ENCODE measurements around the gene RAMP1. TPM values are rescaled to one million over a fixed set of nuclear protein-coding genes. Genes with fewer than 3 reads are reported as not detected.
A peak's percentile ranks its signal among the peaks of the same experiment; 100 is the strongest.

Gene RAMP1
- total and polyA plus RNA-seq, 4 donors: 3.1 to 129 (median 23.5) TPM

DNA sequence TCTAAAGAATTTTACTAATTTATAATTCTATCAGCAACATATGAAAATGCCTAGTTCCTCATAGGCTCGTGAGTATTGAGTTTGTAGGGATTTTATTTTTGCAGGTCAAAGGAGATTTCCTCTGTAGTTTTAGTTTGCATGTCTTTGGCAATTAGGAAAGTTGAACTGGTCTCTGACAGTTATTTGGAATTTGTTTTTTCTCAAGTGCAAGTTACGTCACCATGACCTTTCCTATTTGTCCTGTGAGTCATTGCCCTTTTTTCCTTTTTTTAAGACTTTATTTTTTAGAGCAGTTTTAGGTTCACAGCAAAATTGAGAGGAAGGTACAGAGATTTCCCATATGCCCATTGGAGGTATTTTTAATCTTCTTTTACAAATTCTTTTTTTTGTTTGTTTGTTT, 29.0 kb downstream of the RAMP1 start:
- peak overlapping the region; percentile 69 to 70 for H3K27ac ChIP-seq (ENCODE audit: low read depth in 1 of 2, low read length in 2 of 2)
- no peaks in the 10 kb centered on the region for H3K9me3 ChIP-seq (ENCODE audit: control insufficient read depth in 4 of 4, low read length in 3 of 4)
- H3K4me1 ChIP-seq (ENCODE audit: control insufficient read depth in 4 of 4, insufficient read depth in 4 of 4, low read length in 3 of 4): peaks cover 0 to 11% (median 7%) of the 10 kb centered on the region in 4 donors
- H3K27me3 ChIP-seq (ENCODE audit: control insufficient read depth in 4 of 4, insufficient read depth in 4 of 4, low read length in 3 of 4): no peaks in the 10 kb centered on the region
- no peak overlapping the region for H3K4me3 ChIP-seq (ENCODE audit: low read depth in 1 of 3, low read length in 3 of 3)
- no peak for DNase-seq (ENCODE audit: low spot score)
- TF ChIP-seq, protein P1, sequence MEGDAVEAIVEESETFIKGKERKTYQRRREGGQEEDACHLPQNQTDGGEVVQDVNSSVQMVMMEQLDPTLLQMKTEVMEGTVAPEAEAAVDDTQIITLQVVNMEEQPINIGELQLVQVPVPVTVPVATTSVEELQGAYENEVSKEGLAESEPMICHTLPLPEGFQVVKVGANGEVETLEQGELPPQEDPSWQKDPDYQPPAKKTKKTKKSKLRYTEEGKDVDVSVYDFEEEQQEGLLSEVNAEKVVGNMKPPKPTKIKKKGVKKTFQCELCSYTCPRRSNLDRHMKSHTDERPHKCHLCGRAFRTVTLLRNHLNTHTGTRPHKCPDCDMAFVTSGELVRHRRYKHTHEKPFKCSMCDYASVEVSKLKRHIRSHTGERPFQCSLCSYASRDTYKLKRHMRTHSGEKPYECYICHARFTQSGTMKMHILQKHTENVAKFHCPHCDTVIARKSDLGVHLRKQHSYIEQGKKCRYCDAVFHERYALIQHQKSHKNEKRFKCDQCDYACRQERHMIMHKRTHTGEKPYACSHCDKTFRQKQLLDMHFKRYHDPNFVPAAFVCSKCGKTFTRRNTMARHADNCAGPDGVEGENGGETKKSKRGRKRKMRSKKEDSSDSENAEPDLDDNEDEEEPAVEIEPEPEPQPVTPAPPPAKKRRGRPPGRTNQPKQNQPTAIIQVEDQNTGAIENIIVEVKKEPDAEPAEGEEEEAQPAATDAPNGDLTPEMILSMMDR (IDR thresholded peaks at IDR 0.05; ENCODE audit: low read depth, low read length, missing input control): no peak
- TF ChIP-seq NR2F2 (IDR thresholded peaks at IDR 0.05) (peak; percentile 61), TAF1 (conservative IDR thresholded peaks at IDR 0.05) (no peak), SP1 (IDR thresholded peaks at IDR 0.05) (peak; percentile 65), HNF4G (IDR thresholded peaks at IDR 0.05) (peak; percentile 7), RAD21 (IDR thresholded peaks at IDR 0.05) (peak; percentile 35 to 49), JUND (IDR thresholded peaks at IDR 0.05) (peak; percentile 96 to 97), HNF4A (conservative IDR thresholded peaks at IDR 0.05) (peak; percentile 72 to 79), RXRA (IDR thresholded peaks at IDR 0.05) (peak; percentile 99), ATF3 (IDR thresholded peaks at IDR 0.05) (peak; percentile 84), YY1 (IDR thresholded peaks at IDR 0.05) (peak; percentile 32)
- TF ChIP-seq, protein P2, sequence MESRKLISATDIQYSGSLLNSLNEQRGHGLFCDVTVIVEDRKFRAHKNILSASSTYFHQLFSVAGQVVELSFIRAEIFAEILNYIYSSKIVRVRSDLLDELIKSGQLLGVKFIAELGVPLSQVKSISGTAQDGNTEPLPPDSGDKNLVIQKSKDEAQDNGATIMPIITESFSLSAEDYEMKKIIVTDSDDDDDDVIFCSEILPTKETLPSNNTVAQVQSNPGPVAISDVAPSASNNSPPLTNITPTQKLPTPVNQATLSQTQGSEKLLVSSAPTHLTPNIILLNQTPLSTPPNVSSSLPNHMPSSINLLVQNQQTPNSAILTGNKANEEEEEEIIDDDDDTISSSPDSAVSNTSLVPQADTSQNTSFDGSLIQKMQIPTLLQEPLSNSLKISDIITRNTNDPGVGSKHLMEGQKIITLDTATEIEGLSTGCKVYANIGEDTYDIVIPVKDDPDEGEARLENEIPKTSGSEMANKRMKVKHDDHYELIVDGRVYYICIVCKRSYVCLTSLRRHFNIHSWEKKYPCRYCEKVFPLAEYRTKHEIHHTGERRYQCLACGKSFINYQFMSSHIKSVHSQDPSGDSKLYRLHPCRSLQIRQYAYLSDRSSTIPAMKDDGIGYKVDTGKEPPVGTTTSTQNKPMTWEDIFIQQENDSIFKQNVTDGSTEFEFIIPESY (IDR thresholded peaks at IDR 0.05): no peak
- H3K36me3 ChIP-seq (ENCODE audit: control insufficient read depth in 4 of 4, insufficient read depth in 3 of 4, low read depth in 1 of 4, low read length in 3 of 4): no peaks in the 10 kb centered on the region
- peak overlapping the region in 1 of 2 donors; percentile 7 for H3K9ac ChIP-seq (ENCODE audit: low read depth in 1 of 2, low read length in 2 of 2)
- 11% methylated on average over 2 of the region's 2 CpGs for WGBS

- Histone ChIP-seq H3K27me3 (ENCODE audit: control insufficient read depth in 4 of 4, insufficient read depth in 4 of 4, low read length in 3 of 4) (no peaks in the 10 kb centered on the region), H3K4me3 (ENCODE audit: low read depth in 1 of 3, low read length in 3 of 3) (no peak overlapping the region), H3K27ac (ENCODE audit: low read depth in 1 of 2, low read length in 2 of 2) (peak overlapping the region in 1 of 2 donors; percentile 70), H3K36me3 (ENCODE audit: control insufficient read depth in 4 of 4, insufficient read depth in 3 of 4, low read depth in 1 of 4, low read length in 3 of 4) (no peaks in the 10 kb centered on the region), H3K9ac (ENCODE audit: low read depth in 1 of 2, low read length in 2 of 2) (no peak overlapping the region), H3K4me1 (ENCODE audit: control insufficient read depth in 4 of 4, insufficient read depth in 4 of 4, low read length in 3 of 4) (peaks cover 0 to 11% (median 7%) of the 10 kb centered on the region in 4 donors), H3K9me3 (ENCODE audit: control insufficient read depth in 4 of 4, low read length in 3 of 4) (no peaks in the 10 kb centered on the region)
- no peak for DNase-seq (ENCODE audit: low spot score)
- 88% methylated on average over 8 of the region's 8 CpGs for WGBS
- TF ChIP-seq, protein P1 (IDR thresholded peaks at IDR 0.05; ENCODE audit: low read depth, low read length, missing input control): no peak
- TF ChIP-seq JUND (IDR thresholded peaks at IDR 0.05) (no peak), HNF4A (conservative IDR thresholded peaks at IDR 0.05) (no peak), HNF4G (IDR thresholded peaks at IDR 0.05) (no peak), FOXA1 (IDR thresholded peaks at IDR 0.05) (no peak), FOXA2 (IDR thresholded peaks at IDR 0.05) (no peak), NR2F2 (IDR thresholded peaks at IDR 0.05) (no peak), SP1 (IDR thresholded peaks at IDR 0.05) (no peak), ATF3 (IDR thresholded peaks at IDR 0.05) (no peak), EGR1 (IDR thresholded peaks at IDR 0.05; ENCODE audit: low read depth in 2 of 2) (no peak), GABPA (IDR thresholded peaks at IDR 0.05 in 1 of 2, conservative IDR thresholded peaks at IDR 0.05 in 1 of 2) (no peak), RXRA (IDR thresholded peaks at IDR 0.05) (no peak), YY1 (IDR thresholded peaks at IDR 0.05) (no peak), RAD21 (IDR thresholded peaks at IDR 0.05) (no peak), TAF1 (conservative IDR thresholded peaks at IDR 0.05) (no peak)
- TF ChIP-seq, protein P3, sequence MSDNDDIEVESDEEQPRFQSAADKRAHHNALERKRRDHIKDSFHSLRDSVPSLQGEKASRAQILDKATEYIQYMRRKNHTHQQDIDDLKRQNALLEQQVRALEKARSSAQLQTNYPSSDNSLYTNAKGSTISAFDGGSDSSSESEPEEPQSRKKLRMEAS (IDR thresholded peaks at IDR 0.05): no peak
- TF ChIP-seq, protein P2 (IDR thresholded peaks at IDR 0.05): no peak
- TF ChIP-seq, protein P4, sequence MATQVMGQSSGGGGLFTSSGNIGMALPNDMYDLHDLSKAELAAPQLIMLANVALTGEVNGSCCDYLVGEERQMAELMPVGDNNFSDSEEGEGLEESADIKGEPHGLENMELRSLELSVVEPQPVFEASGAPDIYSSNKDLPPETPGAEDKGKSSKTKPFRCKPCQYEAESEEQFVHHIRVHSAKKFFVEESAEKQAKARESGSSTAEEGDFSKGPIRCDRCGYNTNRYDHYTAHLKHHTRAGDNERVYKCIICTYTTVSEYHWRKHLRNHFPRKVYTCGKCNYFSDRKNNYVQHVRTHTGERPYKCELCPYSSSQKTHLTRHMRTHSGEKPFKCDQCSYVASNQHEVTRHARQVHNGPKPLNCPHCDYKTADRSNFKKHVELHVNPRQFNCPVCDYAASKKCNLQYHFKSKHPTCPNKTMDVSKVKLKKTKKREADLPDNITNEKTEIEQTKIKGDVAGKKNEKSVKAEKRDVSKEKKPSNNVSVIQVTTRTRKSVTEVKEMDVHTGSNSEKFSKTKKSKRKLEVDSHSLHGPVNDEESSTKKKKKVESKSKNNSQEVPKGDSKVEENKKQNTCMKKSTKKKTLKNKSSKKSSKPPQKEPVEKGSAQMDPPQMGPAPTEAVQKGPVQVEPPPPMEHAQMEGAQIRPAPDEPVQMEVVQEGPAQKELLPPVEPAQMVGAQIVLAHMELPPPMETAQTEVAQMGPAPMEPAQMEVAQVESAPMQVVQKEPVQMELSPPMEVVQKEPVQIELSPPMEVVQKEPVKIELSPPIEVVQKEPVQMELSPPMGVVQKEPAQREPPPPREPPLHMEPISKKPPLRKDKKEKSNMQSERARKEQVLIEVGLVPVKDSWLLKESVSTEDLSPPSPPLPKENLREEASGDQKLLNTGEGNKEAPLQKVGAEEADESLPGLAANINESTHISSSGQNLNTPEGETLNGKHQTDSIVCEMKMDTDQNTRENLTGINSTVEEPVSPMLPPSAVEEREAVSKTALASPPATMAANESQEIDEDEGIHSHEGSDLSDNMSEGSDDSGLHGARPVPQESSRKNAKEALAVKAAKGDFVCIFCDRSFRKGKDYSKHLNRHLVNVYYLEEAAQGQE (IDR thresholded peaks at IDR 0.05): no peak
Observed at GRCh38 chr2:237889016-237889415, 29.6 kb downstream of the RAMP1 start.

Data from liver (tissue), 9 donors.